HG02884 (cell line): ENCODE results near the gene PCNX3.

Experiments used
- ATAC-seq: cut with Tn5 transposase; IDR thresholded peaks from one replicate; pipeline ENCODE4 v1.9.1; 2021; ENCODE audit warnings: mild to moderate bottlenecking, moderate library complexity; ENCODE audit not compliant: unreplicated experiment

Gene PCNX3

GRCh38 chr11:65617990-65618751 is 2.6 kb downstream of the PCNX3 start:
- no peak for ATAC-seq

- ATAC-seq: no peak
Measured at GRCh38 chr11:65618763-65619162, 3.2 kb downstream of the PCNX3 start.

DNA sequence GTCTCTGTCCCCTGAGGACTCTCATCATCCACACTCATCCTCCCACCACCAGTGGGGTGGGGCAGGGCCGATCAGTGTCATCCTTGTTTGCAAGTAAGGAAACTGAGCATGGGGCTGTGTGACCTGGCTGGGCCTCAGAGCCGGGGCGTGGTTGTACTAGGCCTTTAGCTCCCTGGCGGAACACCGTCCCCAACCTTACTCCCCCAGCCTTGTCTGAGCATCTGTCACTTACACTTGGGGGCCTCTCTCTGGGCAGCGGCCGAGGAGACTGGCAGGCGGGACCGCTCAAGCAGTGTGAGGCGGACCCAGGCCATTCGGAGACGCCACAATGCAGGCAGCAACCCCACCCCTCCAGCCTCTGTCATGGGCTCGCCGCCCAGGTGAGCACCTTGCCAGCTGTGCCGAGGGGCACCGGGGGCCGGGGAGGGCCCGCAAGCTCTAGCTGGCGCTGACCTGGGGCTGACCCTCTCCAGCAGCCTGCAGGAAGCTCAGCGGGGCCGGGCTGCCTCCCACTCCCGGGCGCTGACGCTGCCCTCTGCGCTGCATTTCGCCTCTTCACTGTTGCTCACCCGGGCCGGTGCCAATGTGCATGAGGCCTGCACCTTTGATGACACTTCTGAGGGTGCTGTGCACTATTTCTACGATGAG is 3.8 kb downstream of the PCNX3 start:
- ATAC-seq: no peak

DNA sequence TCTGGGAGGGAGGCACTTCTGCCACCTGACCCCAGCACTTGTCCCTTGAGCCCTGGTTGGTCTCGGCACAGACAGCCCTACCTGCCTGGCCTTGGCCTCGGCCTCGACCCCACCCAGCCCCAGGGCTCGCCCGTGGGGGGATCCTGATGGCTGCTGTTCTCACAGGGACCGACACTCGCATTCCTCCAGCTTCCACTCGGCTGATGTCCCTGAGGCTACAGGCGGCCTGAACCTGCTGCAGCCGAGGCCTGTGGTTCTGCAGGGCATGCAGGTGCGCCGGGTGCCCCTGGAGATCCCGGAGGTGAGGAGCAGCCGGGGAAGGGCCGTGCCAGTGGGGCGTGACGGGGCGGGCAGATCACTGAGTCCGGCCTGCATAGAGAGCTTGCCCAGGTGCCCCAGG is 5.1 kb downstream of the PCNX3 start:
- no peak for ATAC-seq

DNA sequence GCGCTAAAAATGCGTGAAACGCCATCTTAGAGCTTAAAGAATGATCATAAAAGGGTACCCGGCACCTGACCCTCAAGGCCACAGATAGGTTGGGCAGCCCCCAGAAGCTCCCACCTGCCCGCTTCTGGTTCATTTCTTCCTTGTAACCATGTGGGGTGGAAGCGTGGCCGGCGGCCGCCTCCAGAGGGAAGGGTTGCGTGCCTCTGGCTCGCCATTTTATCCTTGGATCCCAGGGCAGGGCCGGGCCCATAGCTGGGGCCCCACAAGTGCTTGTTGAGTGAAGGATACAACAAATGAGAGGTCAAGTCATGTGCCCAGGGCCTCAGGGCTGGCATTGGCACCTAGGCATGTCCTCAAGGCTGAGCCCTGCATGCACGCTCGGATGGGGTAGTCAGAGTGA is 5.9 kb downstream of the PCNX3 start:
- ATAC-seq: no peak

- ATAC-seq: no peak
Measured at GRCh38 chr11:65622011-65622410, 6.4 kb downstream of the PCNX3 start.

GRCh38 chr11:65623177-65623576 is 7.6 kb downstream of the PCNX3 start:
- ATAC-seq: no peak

DNA sequence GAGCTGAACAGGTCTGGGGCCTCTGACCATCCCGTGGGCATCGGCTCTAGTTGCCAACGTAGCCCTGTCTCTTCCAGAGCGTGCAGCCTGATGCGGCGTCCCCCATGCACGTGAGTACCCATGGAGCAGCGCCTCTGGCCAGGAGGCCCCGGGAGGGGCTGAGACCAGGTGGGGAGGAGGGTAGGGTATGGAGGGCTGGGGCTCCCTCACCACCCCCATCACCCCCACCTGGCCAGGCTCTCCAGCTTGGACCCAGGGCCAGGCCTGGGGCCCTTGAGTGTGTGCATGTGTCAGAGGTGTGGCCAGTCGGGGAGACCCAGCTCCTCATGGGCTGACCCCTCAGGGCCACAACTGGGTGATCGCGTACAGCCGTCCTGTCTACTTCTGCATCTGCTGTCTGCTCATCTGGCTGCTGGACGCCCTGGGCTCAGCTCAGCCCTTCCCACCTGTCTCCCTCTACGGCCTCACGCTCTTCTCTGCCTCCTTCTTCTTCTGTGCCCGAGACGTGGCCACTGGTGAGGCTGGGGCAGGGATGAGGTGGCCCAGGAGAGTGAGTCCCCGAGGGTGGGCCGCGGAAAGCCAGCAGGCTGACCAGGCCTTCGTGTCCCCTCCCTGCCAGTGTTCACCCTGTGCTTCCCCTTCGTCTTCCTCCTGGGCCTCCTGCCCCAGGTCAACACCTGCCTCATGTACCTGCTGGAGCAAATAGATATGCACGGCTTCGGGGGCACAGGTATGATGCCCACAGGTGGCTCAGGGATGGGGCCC is 8.5 kb downstream of the PCNX3 start:
- no peak for ATAC-seq

DNA sequence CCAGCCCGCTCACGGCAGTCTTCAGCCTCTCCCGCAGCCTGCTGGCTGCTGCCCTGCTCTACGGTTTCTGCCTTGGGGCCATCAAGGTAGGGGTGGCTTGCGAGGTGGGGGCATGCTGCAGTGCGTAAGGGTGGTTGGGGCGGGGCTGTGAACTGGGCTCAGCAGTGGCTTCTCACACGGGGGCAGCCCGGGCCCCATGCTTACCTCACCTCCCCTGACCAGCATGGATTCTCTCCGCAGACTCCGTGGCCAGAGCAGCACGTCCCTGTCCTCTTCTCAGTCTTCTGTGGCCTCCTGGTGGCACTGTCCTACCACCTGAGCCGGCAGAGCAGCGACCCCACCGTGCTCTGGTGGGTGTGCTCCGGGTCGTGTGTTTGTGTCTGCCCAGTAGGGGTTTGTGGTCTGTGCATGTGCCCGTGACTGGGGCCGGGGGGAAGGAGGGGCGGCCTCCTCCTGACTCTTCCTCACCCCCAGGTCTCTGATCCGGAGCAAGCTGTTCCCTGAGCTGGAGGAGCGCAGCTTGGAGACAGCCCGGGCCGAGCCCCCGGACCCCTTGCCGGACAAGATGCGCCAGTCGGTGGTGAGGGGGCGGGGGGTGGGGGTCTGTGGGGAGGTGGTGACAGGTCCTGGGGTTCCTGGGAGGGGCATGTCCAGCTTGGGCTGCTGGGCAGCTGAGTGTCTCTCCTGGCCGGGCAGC is 9.5 kb downstream of the PCNX3 start:
- ATAC-seq: no peak

GRCh38 chr11:65625628-65626342 is 10.2 kb downstream of the PCNX3 start:
- no peak for ATAC-seq

DNA sequence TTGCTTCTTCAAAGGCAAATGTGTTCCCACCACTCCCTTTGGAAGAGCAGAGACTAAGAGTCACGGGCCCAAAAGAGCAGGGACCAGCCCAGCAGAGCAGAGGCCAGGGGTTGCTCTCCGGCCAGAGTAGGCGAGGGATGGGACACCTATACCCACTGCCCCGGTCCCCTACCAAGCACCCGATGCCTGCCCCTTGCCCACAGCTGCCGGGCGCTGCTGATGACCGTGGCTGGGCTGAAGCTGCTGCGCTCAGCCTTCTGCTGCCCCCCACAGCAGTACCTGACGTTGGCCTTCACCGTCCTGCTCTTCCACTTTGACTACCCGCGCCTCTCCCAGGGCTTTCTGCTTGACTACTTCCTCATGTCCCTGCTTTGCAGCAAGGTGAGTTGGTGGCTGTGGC is 11.6 kb downstream of the PCNX3 start:
- no peak for ATAC-seq

GRCh38 chr11:65629579-65629978 is 14.0 kb downstream of the PCNX3 start:
- ATAC-seq: no peak

- no peak for ATAC-seq
Measured at GRCh38 chr11:65630215-65630614, 14.6 kb downstream of the PCNX3 start.

DNA sequence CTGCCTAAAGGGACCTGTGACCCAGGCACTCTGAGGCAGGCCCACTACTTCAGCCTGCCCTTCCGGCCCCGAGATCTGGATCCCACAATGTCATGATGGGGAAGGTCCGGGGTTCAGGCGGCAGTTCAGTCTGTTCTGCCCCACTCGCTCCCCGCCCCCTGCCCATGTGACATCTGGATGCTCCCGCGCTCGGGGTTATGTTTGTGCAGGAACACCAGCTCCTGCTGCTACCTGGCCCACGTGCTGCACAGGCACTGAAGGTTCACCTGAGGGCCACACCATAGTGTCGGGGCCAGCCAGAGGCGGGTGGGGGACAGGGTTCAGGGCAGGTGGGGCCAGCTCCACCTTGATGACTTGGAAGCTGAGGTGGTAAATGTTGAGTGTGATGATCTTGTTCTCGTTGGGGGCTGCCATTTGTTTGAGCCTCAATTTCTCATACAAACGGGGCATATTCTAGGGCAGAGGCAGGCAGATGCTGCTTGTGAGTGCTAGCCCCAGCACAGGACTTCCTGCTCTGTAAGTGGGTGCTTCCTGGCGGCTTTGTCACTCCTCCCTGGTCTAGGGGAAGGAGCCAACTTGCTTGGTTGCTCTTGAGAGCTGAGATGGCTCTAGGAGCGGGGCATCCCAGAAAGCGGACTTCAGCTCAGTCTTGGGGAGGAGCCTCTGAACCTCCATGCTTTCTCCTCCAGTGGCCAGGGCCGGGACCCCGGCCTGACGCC is 18.0 kb downstream of the PCNX3 start:
- ATAC-seq: no peak

DNA sequence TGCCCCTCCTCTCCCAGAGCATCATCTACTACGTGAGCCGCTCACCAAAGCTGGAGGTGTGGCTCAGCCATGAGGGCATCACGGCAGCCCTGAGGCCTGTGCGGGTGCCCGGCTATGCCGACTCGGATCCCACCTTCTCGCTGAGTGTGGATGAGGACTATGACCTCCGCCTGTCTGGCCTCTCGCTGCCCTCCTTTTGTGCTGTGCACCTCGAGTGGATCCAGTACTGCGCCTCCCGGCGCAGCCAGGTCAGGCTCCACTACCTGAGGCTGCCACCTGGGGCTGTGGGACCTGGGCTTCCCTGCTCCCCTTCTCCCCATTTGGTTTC is 18.5 kb downstream of the PCNX3 start:
- ATAC-seq: no peak

GRCh38 chr11:65634440-65634839 is 18.9 kb downstream of the PCNX3 start:
- no peak for ATAC-seq

DNA sequence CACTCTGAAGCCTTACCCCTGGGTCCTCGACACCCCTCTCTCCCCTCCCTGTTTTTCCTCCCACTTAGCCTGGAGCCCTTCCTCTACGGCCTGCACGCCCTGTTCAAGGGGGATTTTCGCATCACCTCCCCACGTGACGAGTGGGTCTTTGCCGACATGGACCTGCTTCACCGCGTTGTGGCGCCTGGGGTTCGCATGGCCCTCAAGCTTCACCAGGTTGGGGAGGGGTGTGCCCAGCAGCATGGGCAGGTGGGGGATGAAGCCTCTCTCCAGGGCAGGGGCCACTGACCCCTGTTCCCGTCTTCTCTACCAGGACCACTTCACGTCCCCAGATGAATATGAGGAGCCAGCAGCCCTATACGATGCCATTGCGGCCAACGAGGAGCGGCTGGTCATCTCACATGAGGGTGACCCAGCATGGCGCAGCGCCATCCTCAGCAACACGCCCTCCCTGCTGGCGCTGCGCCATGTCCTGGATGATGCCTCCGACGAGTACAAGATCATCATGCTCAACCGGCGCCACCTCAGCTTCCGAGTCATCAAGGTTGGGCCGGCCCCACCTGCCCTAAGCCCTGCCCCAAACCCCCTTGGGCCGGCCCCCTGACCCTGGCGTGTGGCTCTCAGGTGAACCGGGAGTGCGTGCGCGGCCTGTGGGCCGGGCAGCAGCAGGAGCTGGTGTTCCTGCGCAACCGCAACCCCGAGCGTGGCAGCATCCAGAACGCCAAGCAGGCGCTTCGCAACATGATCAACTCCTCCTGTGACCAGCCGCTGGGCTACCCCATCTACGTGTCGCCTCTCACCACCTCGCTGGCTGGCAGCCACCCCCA is 19.5 kb downstream of the PCNX3 start:
- ATAC-seq: no peak

- ATAC-seq: no peak
Measured at GRCh38 chr11:65636108-65637031, 20.8 kb downstream of the PCNX3 start.
